HUES48 (cell line): ENCODE data around the gene SMAD7.

Source experiments
- H3K27ac ChIP-seq: one replicate; pipeline ENCODE4 v1.7.0; 2013; ENCODE audit warnings: low read depth, low read length, inconsistent platforms
- H3K27me3 ChIP-seq: 2 replicates; pipeline ENCODE4 v1.6.1; 2013; ENCODE audit warnings: mild to moderate bottlenecking, low read length; ENCODE audit not compliant: control insufficient read depth, insufficient read depth
- H3K36me3 ChIP-seq: 2 replicates; pipeline ENCODE4 v1.6.1; 2013; ENCODE audit warnings: low read length; ENCODE audit not compliant: control insufficient read depth, insufficient read depth
- H3K4me1 ChIP-seq: 2 replicates; pipeline ENCODE4 v1.6.1; 2013; ENCODE audit warnings: mild to moderate bottlenecking, low read length; ENCODE audit not compliant: control insufficient read depth, insufficient read depth
- H3K4me3 ChIP-seq: 2 replicates; pipeline ENCODE4 v1.5.1; 2013; ENCODE audit warnings: mild to moderate bottlenecking, low read depth, low read length
- H3K9ac ChIP-seq: 2 replicates; pipeline ENCODE4 v1.6.1; 2013; ENCODE audit warnings: mild to moderate bottlenecking, low read depth, low read length, moderate library complexity
- H3K9me3 ChIP-seq: 2 replicates; pipeline ENCODE4 v1.6.1; 2013; ENCODE audit warnings: low read length; ENCODE audit not compliant: control insufficient read depth, insufficient read depth

SMAD7 gene

DNA sequence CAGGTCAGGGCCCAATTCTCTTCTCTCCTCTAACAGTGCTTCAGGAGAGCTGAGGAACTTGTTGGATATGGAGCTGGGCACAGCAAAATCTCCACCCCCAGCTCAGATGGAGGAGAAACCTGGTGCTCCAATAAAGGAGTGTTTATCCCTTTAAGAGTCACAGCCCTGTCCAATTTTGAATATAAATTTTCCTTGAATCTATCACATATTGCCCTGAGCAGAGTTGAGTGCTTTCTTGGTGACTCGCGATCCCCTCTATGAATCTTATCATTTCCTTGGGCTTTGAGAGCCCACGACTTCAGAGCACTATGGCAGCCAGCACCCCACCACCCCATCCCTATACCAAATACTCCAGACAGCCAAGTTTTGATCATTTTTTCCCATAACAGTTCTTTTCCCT lies 34.4 kb upstream of the SMAD7 start:
- H3K9ac ChIP-seq = no peak overlapping the region
- no peaks in the 10 kb centered on the region for H3K9me3 ChIP-seq
- H3K4me1 ChIP-seq = peaks cover 21% of the 10 kb centered on the region
- no peak overlapping the region for H3K27ac ChIP-seq
- H3K36me3 ChIP-seq = no peaks in the 10 kb centered on the region
- no peaks in the 10 kb centered on the region for H3K27me3 ChIP-seq
- H3K4me3 ChIP-seq = no peak overlapping the region

DNA sequence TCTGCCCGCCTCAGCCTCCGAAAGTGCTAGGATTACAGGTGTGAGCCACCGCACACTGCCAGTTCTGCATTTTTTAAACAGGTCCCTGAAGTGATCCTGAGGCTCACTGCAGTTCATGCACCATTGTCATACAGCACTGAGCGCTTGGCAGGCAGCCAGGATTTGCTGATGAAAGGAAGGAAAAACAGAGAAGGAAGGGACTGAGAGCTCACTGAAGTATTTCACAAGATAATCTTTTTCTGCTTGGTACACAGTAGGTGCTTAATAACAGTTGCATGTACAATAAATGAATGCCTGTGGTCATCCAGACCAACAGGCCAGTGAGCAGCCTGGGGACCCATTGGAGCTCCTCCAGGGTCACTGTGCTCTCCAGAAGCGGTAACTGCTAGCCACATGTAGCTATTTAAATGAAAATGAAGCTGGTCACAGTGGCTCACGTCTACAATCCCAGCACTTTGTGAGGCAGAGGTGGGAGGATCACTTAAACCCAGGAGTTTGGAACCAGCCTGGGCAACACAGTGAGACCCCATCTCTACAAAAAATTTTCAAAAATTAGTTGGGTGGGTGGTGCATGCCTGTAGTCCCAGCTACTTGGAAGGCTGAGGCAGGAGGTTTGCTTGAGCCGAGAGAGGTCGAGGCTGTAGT lies 33.1 kb upstream of the SMAD7 start:
- Histone ChIP-seq H3K4me1 (peaks cover 21% of the 10 kb centered on the region), H3K36me3 (no peaks in the 10 kb centered on the region), H3K4me3 (no peak overlapping the region), H3K9me3 (no peaks in the 10 kb centered on the region), H3K9ac (no peak overlapping the region), H3K27me3 (no peaks in the 10 kb centered on the region), H3K27ac (peak overlapping the region; percentile 42)

DNA sequence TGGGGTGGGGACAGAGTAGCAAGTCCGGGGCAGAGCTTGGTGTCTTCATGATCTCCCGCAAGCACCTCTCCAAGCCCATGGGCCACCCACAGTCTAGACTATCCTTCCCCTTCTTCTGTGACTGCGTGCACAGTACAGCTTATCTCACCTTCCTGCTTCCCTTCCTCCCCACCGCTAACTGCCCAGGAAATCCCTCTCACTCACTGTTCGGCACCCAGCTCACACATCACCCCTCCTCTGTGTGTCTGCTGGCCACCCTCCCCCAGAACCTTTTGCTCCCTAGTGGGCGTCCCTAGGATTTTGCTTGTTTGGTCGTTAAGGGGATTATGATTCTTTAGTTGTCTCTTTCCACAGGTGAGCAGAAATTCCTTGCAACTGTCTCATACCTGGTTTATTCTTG lies 31.5 kb upstream of the SMAD7 start:
- H3K36me3 ChIP-seq = no peaks in the 10 kb centered on the region
- no peak overlapping the region for H3K4me3 ChIP-seq
- peaks cover 14% of the 10 kb centered on the region for H3K4me1 ChIP-seq
- H3K9ac ChIP-seq = no peak overlapping the region
- no peaks in the 10 kb centered on the region for H3K9me3 ChIP-seq
- H3K27ac ChIP-seq = no peak overlapping the region
- peaks cover 5% of the 10 kb centered on the region; the same call in 1 of the 2 replicates for H3K27me3 ChIP-seq

DNA sequence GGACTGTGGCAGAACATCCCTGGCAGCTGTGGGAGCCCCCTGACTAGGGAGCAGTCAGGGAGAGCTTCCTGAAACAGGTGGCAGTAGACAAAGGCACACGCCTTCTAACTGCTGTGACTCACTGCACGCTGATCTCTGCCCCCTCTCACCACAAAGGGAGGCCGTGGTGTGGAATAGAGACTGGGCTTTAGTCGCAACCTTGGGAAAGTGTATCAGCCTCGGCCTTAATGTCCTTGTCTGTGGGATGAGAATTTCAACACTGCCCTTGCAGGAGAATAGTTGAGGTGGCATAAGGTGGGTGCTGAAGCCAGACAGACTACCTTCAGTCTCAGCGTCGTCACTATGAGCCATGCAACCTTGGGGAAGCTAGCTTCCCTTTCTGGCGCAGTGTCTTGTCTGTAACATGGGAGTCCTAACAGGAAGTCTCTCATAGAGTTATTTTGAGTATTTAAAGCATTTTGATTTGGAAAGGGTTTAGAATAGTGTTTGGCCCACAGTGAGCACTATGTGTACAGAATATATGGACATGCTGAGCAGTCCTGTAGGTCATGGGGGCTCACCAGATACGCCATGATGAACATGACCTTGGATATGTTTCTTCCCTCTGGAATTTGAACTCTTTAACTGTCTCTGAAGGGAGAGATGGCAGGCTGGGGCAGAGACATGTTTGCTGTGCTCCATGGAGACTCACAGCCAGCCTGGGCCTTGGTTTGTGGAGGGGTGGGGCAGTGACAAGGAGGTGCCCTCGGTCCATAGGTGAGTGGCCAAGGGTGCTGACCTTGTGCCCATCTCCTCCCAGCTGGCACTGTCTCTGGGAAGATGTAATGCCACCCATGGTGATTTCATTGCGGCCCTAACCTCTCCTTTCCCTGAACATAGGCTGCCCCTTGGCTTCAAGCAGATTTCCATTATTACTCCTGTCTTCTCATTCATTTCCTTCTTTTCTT lies 29.5 kb upstream of the SMAD7 start:
- no peak overlapping the region for H3K4me3 ChIP-seq
- peaks cover 18% of the 10 kb centered on the region for H3K4me1 ChIP-seq
- H3K9me3 ChIP-seq = no peaks in the 10 kb centered on the region
- no peak overlapping the region for H3K27ac ChIP-seq
- no peak overlapping the region for H3K9ac ChIP-seq
- H3K36me3 ChIP-seq = no peaks in the 10 kb centered on the region
- H3K27me3 ChIP-seq = peaks cover 10% of the 10 kb centered on the region

DNA sequence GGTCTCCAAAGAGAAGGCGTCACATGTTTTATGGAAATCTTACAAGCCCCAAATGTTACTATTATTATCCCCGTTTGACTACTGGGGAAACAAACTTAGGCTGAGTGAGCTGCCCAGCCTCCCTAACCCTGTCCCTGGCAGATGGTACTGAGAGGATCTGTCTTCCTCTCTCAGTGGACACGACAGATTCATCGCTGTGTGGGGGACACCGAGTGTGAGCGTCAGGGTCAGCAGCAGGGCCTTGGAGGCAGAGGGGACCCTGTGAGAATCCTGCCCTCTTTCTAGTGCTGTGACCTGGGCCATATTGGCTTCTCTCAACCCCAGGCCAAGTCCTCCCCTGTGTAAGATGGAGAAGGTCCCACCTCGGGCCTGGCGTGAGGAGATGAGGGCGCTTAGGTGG lies 27.1 kb upstream of the SMAD7 start:
- Histone ChIP-seq H3K4me3 (no peak overlapping the region), H3K27ac (no peak overlapping the region), H3K27me3 (peaks cover 29% of the 10 kb centered on the region), H3K36me3 (no peaks in the 10 kb centered on the region), H3K9me3 (no peaks in the 10 kb centered on the region), H3K9ac (no peak overlapping the region), H3K4me1 (peaks cover 35% of the 10 kb centered on the region)

DNA sequence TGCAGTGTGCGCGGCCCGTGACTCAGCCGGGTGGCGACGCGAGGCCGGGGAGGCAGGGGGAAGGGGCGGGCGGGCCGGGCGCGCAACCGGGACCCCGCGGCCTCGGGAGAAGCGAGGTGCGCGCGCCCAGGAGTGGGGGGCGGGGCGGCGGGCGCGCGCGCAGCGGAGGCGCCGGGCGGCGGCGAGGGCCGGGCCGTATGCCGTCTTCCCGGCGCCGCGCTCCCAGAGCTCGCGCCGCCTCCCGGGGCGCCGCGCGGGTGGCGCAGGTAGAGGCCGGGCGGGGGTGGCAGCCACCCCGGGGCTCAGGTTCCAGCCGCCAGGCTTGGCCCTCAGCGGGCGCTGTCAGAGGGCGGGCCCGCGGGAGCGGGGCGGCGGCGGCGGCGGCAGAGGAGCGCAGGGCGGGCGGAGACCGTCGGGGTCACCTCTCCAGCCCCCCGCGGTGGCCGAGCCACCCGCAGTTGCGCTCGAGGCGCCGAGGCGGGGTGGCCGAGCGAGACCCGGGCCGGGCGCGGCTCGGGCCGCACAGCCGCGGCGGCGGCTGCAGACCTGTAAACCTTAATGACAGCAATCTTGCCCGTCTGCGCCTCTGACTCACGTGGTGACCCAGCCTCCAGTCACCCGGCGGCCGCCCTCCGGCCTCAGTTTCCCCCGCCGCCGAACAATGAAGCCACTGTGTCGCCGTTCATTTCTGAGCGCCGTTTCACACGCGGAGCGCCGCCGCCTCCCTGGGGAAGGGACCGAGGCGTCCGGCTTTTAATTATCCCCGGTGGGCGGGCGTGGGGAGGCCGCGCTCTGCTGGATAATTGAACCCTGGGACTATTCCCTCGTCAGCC lies 25.3 kb upstream of the SMAD7 start:
- no peaks in the 10 kb centered on the region for H3K9me3 ChIP-seq
- H3K36me3 ChIP-seq = no peaks in the 10 kb centered on the region
- peak overlapping the region; percentile 74 for H3K4me3 ChIP-seq
- H3K27me3 ChIP-seq = peaks cover 29% of the 10 kb centered on the region
- H3K4me1 ChIP-seq = peaks cover 25% of the 10 kb centered on the region
- peak overlapping the region; percentile 68 for H3K27ac ChIP-seq
- H3K9ac ChIP-seq = peak overlapping the region; percentile 19; the same call in 1 of the 2 replicates

DNA sequence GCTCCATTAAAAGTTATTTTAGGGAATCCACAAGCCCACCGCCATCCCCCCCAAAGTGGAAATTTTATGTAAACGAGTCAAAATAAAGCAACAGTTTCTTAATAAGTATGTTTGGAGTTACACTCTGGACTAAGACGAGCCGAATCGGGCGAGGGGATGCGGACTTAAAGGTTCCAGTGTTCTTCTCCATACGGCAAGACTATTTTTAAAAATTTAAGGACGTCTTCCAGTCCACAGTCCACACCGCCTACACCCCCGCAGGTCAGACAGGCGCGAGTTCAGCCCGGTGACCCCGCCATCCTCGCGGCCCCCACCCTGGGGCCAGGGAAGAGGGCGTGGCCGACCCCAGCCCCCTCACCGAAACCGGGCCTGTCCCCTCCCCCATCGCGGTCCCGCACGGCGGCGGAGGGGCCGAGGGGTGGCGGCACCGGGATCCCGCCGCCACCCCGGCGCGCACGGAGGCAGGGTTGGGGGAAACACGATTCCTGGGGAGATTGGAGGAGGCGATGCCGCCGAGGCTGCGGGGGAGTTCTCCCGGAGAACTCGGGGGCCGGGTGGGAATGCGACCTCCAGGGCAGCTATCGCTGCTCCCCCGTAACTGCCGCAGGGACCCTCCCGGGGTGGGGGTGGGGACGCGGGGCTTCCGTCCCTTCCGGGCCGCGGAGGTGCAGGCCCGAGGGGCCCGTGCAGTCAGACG lies 24.5 kb upstream of the SMAD7 start:
- H3K27me3 ChIP-seq = peaks cover 29% of the 10 kb centered on the region
- H3K27ac ChIP-seq = peak overlapping the region; percentile 68
- H3K4me1 ChIP-seq = peaks cover 25% of the 10 kb centered on the region
- H3K4me3 ChIP-seq = peak overlapping the region; percentile 74
- peak overlapping the region; percentile 19 for H3K9ac ChIP-seq
- no peaks in the 10 kb centered on the region for H3K9me3 ChIP-seq
- H3K36me3 ChIP-seq = no peaks in the 10 kb centered on the region

DNA sequence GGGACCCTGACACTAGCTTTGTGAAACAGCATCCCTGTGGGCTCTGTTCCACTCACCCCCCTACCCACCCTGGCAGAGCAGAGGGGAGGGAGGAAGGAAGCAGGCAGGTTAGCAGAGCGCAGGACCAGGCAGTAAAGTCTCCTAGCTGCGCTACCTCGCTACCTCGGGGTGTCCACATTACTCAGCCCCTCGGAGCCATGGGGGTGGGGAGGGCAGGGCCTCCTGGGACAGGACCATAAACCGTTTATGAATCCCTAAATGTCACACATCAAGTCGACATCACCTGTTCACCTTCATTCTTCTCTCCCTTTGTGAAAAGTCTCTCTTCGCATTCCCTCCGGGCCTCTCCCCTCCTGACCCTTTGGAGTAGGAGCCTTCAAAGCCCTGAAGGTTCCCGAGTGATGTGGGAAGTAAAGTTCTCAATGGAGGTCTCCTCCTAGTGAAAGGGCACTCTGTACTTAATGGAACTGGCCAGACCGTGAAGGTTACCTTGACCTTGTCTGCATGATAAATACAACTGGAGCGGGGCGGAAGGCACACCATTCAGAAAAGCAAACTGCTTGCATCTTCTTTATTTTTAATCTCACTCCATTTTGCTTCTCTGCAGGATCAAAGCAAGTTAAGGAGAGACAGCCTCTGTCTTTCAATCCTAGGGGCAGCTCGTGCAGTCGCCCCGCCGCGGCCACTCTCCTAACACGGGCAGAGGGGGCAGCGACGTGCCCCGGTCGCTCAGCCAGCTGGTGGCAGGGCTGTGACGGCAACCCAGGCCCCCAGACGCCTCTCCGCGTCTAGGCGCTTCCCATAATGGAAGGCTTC lies 23.7 kb upstream of the SMAD7 start:
- Histone ChIP-seq H3K9me3 (no peaks in the 10 kb centered on the region), H3K27me3 (peaks cover 29% of the 10 kb centered on the region), H3K9ac (peak overlapping the region; percentile 19), H3K36me3 (no peaks in the 10 kb centered on the region), H3K4me3 (peak overlapping the region; percentile 74), H3K27ac (peak overlapping the region; percentile 11), H3K4me1 (peaks cover 27% of the 10 kb centered on the region)

DNA sequence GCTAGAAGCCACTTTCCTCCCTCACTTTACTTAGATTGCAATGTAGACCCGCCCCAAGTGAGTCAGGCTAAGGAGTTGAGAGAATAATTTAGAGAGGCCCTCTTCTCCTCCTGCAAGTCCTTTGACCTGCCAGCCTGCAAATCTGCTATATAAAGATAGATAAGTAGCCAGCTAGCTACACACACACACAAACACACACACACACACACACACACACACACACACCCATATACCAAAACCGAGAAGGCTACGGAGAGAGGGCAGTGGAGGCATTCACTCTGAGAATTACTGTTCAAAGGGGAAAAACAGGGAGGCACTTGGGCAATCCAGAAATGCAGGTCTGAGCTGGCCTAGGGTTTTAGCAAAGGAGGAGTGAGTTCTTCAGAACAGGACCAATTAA lies 23.0 kb upstream of the SMAD7 start:
- Histone ChIP-seq H3K27me3 (peaks cover 29% of the 10 kb centered on the region), H3K36me3 (no peaks in the 10 kb centered on the region), H3K27ac (no peak overlapping the region), H3K9ac (no peak overlapping the region), H3K4me1 (peaks cover 34% of the 10 kb centered on the region), H3K9me3 (no peaks in the 10 kb centered on the region), H3K4me3 (0 out of 2 replicates have a peak overlapping the region, but pooled peaks have one; percentile 74)
